Breast epithelium (tissue), 4 donors: Measurements from ENCODE around the gene GTF3A. TPM values are rescaled to one million over a fixed set of nuclear protein-coding genes. Genes with fewer than 3 reads are reported as not detected.
A peak's percentile ranks its signal among the peaks of the same experiment; 100 is the strongest.

Source experiments
- DNase-seq, 2 donors: peaks; one replicate each; pipeline ENCODE4 v3.0.0-alpha.2; 2019; ENCODE audit warnings: low spot score in 2 of 2
- H3K27ac ChIP-seq, 2 donors: fragments of 200-600 bp; sonication (generic) in 1 of 2; one replicate each; pipeline ENCODE4 v1.5.1; 2016 to 2019; ENCODE audit warnings: mild to moderate bottlenecking in 1 of 2
- H3K27me3 ChIP-seq, 2 donors: fragments of 200-600 bp; sonication (generic) in 1 of 2; one replicate each; pipeline versions ENCODE4 v1.5.1 to v1.6.0; 2017 to 2019; ENCODE audit warnings: control low read depth in 1 of 2, mild to moderate bottlenecking in 1 of 2
- H3K36me3 ChIP-seq: fragments of 200-600 bp; one replicate; pipeline ENCODE4 v1.5.1; 2019
- H3K4me1 ChIP-seq, 2 donors: fragments of 200-600 bp; sonication (generic); one replicate each; pipeline ENCODE4 v1.5.1; 2016 to 2019; ENCODE audit warnings: control low read depth in 1 of 2
- H3K4me3 ChIP-seq, 3 donors: fragments of 200-600 bp; sonication (generic); 1 replicate in 2 of 3; 2 replicates in 1 of 3; pipeline ENCODE4 v1.5.1; 2016 to 2019; ENCODE audit warnings: mild to moderate bottlenecking in 3 of 3, moderate library complexity in 2 of 3
- H3K9me3 ChIP-seq, 2 donors: fragments of 200-600 bp; sonication (generic) in 1 of 2; one replicate each; pipeline ENCODE4 v1.5.1; 2016 to 2019; ENCODE audit warnings: control low read depth in 1 of 2
- POLR2A ChIP-seq: fragments of 450-650 bp; IDR thresholded peaks from one replicate; pipeline ENCODE4 v1.6.1; 2016; ENCODE audit warnings: antibody characterized with exemption, mild to moderate bottlenecking, moderate library complexity
- POLR2AphosphoS5 ChIP-seq, 3 donors: sonication (generic); formaldehyde crosslinking; IDR thresholded peaks; one replicate each; pipeline ENCODE4 v1.6.1; 2017; ENCODE audit warnings: antibody characterized with exemption in 3 of 3
- intact Hi-C: fragments of 100-400 bp; cut with DNase I; formaldehyde crosslinking; loops from one replicate; pipeline ENCODE4 v1.15.1; 2023; ENCODE audit warnings: low total_unique reads
- total RNA-seq, 3 donors: library from RNA; depleted of rRNA; stranded (reverse); fragments of >200 nt; gene quantifications; one replicate each; pipeline ENCODE4 v1.1.0, GENCODE V29; 2016
- TF ChIP-seq, protein P1 (sequence below), 3 donors: fragments of 450-650 bp; IDR thresholded peaks; one replicate each; pipeline ENCODE4 v1.5.1; 2016 to 2017; ENCODE audit warnings: antibody characterized with exemption in 3 of 3, mild to moderate bottlenecking in 3 of 3, moderate library complexity in 3 of 3

The GTF3A gene
- total RNA-seq, 3 donors from 2014 or later = 124 to 186 (median 175) TPM

DNA sequence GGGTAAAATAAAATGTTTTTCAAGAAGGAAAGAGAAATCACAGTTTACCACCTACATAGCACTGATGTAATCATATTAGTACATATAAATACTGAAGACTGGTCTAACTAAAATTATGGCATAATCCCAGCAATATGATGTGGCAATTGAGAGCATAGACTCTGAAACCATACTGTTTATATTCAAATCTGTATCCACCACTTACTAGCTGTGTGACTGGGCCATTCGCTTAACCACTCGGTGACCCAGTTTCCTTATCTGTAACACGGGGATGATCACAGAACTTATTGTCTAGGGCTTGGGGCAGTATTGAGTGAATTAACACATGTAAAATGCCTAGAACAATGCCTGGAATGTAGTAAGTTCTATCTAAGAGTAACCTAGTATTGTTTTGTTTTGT, 13.1 kb upstream of the GTF3A start:
- Histone ChIP-seq H3K9me3 (no peaks in the 10 kb centered on the region), H3K36me3 (no peaks in the 10 kb centered on the region), H3K4me1 (no peaks in the 10 kb centered on the region), H3K27me3 (no peaks in the 10 kb centered on the region), H3K27ac (no peak overlapping the region), H3K4me3 (no peak overlapping the region)
- TF ChIP-seq, protein P1, sequence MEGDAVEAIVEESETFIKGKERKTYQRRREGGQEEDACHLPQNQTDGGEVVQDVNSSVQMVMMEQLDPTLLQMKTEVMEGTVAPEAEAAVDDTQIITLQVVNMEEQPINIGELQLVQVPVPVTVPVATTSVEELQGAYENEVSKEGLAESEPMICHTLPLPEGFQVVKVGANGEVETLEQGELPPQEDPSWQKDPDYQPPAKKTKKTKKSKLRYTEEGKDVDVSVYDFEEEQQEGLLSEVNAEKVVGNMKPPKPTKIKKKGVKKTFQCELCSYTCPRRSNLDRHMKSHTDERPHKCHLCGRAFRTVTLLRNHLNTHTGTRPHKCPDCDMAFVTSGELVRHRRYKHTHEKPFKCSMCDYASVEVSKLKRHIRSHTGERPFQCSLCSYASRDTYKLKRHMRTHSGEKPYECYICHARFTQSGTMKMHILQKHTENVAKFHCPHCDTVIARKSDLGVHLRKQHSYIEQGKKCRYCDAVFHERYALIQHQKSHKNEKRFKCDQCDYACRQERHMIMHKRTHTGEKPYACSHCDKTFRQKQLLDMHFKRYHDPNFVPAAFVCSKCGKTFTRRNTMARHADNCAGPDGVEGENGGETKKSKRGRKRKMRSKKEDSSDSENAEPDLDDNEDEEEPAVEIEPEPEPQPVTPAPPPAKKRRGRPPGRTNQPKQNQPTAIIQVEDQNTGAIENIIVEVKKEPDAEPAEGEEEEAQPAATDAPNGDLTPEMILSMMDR (IDR thresholded peaks at IDR 0.05) = no peak
- TF ChIP-seq POLR2AphosphoS5 (IDR thresholded peaks at IDR 0.05) (no peak), POLR2A (no peak)
- intact Hi-C loops = no loop called here
- no peak for DNase-seq

DNA sequence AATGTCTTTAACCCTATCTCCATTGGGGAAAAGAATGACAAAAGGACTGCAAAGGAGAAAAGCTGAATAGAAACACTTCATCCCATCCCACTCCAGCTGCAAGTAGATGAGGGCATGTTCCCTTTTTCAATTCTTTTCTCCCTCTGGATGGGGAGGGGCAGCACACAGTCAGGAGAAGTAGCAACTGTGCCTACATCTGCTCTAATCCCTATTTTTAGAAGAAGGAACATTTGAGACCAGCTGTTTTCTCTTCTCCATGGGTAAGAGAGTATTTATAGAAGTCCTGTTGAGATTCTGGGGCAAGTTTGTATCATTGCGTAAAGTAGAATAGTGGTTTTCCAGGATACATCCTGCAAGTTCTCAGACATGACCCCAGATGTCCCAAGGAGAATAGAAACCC, 9.3 kb upstream of the GTF3A start:
- no peaks in the 10 kb centered on the region for H3K4me1 ChIP-seq
- no peak for DNase-seq
- H3K9me3 ChIP-seq = no peaks in the 10 kb centered on the region
- H3K27me3 ChIP-seq = no peaks in the 10 kb centered on the region
- intact Hi-C loops = no loop called here
- no peaks in the 10 kb centered on the region for H3K36me3 ChIP-seq
- TF ChIP-seq POLR2AphosphoS5 (IDR thresholded peaks at IDR 0.05) = no peak
- TF ChIP-seq POLR2A = no peak
- TF ChIP-seq, protein P1 (IDR thresholded peaks at IDR 0.05) = no peak
- H3K4me3 ChIP-seq = no peak overlapping the region
- no peak overlapping the region for H3K27ac ChIP-seq

DNA sequence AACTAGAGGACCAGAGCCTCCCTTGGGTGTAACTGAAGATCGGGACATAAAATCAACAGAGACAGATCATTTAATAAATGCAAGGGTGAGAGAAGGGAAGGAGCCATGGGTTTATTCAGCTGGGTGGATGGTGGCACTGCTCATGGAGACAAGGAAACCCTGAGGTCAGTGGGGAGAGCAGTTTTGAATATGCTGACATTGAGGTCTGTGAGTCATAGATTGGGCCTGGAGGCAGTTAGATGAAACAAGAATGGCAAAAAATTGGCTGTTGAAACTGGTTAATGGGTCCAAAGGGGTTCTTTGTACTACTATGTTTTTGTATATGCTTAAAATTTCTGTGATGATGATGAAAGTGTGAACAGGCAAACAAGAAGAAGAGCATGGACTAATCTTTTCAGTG, 5.1 kb upstream of the GTF3A start:
- Histone ChIP-seq H3K4me3 (no peak overlapping the region), H3K4me1 (no peaks in the 10 kb centered on the region), H3K27me3 (no peaks in the 10 kb centered on the region), H3K9me3 (no peaks in the 10 kb centered on the region), H3K36me3 (no peaks in the 10 kb centered on the region), H3K27ac (no peak overlapping the region)
- intact Hi-C loops = no loop called here
- TF ChIP-seq POLR2AphosphoS5 (IDR thresholded peaks at IDR 0.05) = no peak
- TF ChIP-seq, protein P1 (IDR thresholded peaks at IDR 0.05) = no peak
- TF ChIP-seq POLR2A = no peak
- DNase-seq = no peak

DNA sequence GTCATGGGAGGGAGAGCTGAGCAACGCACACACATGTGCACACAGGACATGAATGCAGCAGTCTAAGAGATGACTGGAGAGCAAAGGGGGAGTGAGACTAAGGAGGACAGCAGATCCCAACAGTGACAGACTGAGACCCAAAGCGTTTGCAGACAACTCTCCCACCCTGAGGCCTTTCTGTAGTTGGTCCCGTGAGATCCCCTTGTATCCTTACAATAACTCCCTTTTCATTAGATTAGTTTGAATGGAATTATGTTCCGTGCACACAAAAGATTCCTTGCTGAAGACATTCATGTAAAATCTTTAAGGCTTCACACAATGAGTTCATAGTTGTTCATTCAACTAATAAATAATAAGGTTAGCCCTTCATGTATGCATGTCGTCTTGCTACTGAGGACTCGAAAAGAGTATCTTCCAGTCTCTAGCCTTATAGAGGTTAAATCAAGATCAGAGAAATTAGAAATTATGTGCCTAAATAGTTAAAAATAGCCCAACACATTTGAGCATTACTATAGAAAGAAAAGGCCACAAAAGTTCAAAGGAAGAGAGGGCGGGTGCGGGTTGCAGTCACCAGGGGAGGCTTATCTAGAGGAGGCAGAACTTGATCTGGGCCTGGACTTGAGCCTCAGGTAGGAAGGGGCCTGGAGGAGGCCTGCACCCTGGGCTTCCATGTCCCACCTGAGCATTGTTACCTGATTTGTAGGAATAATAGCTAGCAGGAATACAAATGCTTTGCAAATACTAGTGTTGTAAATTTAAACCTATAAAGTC, 3.1 kb upstream of the GTF3A start:
- DNase-seq = no peak
- H3K27ac ChIP-seq = no peak overlapping the region
- H3K9me3 ChIP-seq = no peaks in the 10 kb centered on the region
- H3K36me3 ChIP-seq = no peaks in the 10 kb centered on the region
- no peaks in the 10 kb centered on the region for H3K27me3 ChIP-seq
- intact Hi-C loops = no loop called here
- peaks cover 0 to 2% of the 10 kb centered on the region in 2 donors for H3K4me1 ChIP-seq
- no peak for TF ChIP-seq POLR2AphosphoS5 (IDR thresholded peaks at IDR 0.05)
- no peak for TF ChIP-seq POLR2A
- TF ChIP-seq, protein P1 (IDR thresholded peaks at IDR 0.05) = no peak
- no peak overlapping the region for H3K4me3 ChIP-seq

DNA sequence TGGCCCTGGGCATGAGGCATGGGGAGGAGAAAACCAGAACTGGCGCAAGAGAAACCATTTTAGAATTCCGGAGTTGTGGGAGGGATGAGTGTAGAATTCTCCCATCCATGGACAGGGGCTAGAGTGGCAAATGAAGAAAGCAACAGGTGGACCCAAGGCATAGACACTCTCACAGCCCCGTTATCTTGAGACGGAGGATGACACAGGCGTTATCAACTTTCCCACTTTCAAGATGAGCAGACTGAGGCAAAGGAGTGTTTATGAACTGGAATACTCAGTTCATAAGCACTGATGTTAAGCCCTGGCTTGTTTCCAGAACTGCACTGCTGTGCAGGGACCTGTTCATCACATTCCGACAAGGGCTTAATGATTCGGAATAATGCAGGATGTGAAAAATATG, 1.1 kb upstream of the GTF3A start:
- H3K27me3 ChIP-seq = no peaks in the 10 kb centered on the region
- H3K4me1 ChIP-seq = peaks cover 5 to 10% of the 10 kb centered on the region in 2 donors
- H3K9me3 ChIP-seq = no peaks in the 10 kb centered on the region
- TF ChIP-seq POLR2AphosphoS5 (IDR thresholded peaks at IDR 0.05) (no peak), POLR2A (no peak)
- TF ChIP-seq, protein P1 (IDR thresholded peaks at IDR 0.05) = no peak
- H3K36me3 ChIP-seq = no peaks in the 10 kb centered on the region
- H3K27ac ChIP-seq = peak overlapping the region in 1 of 2 donors; percentile 92
- no peak for DNase-seq
- peak overlapping the region in 1 of 3 donors; percentile 81 for H3K4me3 ChIP-seq
- intact Hi-C loops = no loop called here
